ENCODE measurements around the gene KCNK1.

DNA sequence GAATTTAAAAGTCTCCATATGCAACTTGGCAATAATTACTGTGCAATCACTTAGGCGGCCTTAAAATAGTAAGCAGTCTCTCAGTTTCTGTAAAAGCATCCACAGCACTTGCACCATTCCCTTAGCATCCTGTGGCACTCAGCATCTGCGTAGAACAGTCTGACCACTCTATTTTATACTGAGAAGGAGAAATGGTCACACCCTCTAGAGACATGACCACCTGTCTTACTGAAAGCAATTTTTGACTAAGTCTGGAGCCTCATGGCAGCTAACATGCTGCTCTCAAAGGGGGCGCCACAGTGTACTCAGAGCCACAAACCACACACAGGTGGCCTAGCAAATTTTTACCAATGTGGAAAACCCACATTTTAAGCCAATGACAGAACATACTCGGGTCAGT lies 62.0 kb downstream of the KCNK1 start:
- TF ChIP-seq, protein P1, sequence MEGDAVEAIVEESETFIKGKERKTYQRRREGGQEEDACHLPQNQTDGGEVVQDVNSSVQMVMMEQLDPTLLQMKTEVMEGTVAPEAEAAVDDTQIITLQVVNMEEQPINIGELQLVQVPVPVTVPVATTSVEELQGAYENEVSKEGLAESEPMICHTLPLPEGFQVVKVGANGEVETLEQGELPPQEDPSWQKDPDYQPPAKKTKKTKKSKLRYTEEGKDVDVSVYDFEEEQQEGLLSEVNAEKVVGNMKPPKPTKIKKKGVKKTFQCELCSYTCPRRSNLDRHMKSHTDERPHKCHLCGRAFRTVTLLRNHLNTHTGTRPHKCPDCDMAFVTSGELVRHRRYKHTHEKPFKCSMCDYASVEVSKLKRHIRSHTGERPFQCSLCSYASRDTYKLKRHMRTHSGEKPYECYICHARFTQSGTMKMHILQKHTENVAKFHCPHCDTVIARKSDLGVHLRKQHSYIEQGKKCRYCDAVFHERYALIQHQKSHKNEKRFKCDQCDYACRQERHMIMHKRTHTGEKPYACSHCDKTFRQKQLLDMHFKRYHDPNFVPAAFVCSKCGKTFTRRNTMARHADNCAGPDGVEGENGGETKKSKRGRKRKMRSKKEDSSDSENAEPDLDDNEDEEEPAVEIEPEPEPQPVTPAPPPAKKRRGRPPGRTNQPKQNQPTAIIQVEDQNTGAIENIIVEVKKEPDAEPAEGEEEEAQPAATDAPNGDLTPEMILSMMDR (IDR thresholded peaks at IDR 0.05): no peak
- TF ChIP-seq POLR2A (IDR thresholded peaks at IDR 0.05): no peak

Measured in testis (tissue), 2 donors.